Stomach (tissue), 4 donors: ENCODE data around the gene CUX1.

ENCODE experiments used
- POLR2A ChIP-seq, 4 donors: fragments of 450-650 bp; IDR thresholded peaks; one replicate each; pipeline ENCODE4 v1.6.1; 2016; ENCODE audit warnings: antibody characterized with exemption in 4 of 4, control low read depth in 2 of 4, mild to moderate bottlenecking in 1 of 4, moderate library complexity in 1 of 4
- TF ChIP-seq, protein P1 (sequence below), 7 experiments: fragments of 450-650 bp in 4 of 7; fragments of 200-600 bp in 3 of 7; sonication (generic) in 3 of 7; IDR thresholded peaks; one replicate each; pipeline ENCODE4 v1.5.1; 2016 to 2019; ENCODE audit warnings: antibody characterized with exemption in 7 of 7, control low read depth in 2 of 7, mild to moderate bottlenecking in 1 of 7

DNA sequence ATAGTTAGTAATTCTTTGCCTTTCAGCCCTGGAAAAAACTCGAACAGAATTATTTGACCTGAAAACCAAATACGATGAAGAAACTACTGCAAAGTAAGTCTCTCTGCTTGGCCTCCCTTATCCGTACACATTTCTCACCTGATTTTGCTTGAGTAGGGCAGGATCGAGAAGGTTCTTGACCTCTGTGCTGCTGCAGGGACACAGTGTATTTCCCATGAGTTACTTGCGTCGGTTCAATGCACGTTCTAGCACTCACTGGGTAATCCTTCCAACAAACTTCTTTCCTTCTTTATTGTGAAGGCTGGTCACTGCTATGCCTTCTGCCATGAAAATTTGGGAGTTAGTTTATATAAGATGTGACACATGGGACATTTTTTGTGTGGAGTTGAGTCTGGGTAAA is 297.8 kb downstream of the CUX1 start:
- TF ChIP-seq, protein P1, sequence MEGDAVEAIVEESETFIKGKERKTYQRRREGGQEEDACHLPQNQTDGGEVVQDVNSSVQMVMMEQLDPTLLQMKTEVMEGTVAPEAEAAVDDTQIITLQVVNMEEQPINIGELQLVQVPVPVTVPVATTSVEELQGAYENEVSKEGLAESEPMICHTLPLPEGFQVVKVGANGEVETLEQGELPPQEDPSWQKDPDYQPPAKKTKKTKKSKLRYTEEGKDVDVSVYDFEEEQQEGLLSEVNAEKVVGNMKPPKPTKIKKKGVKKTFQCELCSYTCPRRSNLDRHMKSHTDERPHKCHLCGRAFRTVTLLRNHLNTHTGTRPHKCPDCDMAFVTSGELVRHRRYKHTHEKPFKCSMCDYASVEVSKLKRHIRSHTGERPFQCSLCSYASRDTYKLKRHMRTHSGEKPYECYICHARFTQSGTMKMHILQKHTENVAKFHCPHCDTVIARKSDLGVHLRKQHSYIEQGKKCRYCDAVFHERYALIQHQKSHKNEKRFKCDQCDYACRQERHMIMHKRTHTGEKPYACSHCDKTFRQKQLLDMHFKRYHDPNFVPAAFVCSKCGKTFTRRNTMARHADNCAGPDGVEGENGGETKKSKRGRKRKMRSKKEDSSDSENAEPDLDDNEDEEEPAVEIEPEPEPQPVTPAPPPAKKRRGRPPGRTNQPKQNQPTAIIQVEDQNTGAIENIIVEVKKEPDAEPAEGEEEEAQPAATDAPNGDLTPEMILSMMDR (IDR thresholded peaks at IDR 0.05), result no peak
- TF ChIP-seq POLR2A (IDR thresholded peaks at IDR 0.05), result no peak
